NCI-H2227 treated with DMSO at 0.1 percent for 48 hours (cell line): Measurements from ENCODE around the gene PROX1.

Experiments
- DNase-seq: peaks from one replicate; lab custom pipeline; 2025; lab: John Stamatoyannopoulos, UW

Gene PROX1

GRCh38 chr1:214022810-214023425 lies 35.1 kb downstream of the PROX1 start:
- no peak for DNase-seq

- no peak for DNase-seq
Observed at GRCh38 chr1:214026985-214027384, 39.2 kb downstream of the PROX1 start.

GRCh38 chr1:214027498-214027897 lies 39.7 kb downstream of the PROX1 start:
- no peak for DNase-seq

GRCh38 chr1:214028095-214028494 lies 40.3 kb downstream of the PROX1 start:
- no peak for DNase-seq

- DNase-seq: no peak
Observed at GRCh38 chr1:214028649-214029406, 41.1 kb downstream of the PROX1 start.

GRCh38 chr1:214029796-214030195 lies 42.0 kb downstream of the PROX1 start:
- DNase-seq: no peak

GRCh38 chr1:214031267-214031650 lies 43.5 kb downstream of the PROX1 start:
- no peak for DNase-seq

- DNase-seq: no peak
Observed at GRCh38 chr1:214037468-214037867, 49.7 kb downstream of the PROX1 start.

GRCh38 chr1:214039394-214040018 lies 51.7 kb downstream of the PROX1 start:
- DNase-seq: no peak

- no peak for DNase-seq
Observed at GRCh38 chr1:214043167-214043566, 55.4 kb downstream of the PROX1 start.

- no peak for DNase-seq
Observed at GRCh38 chr1:214044438-214045214, 56.9 kb downstream of the PROX1 start.

- no peak for DNase-seq
Observed at GRCh38 chr1:214050513-214051401, 63.0 kb downstream of the PROX1 start.

- DNase-seq: no peak
Observed at GRCh38 chr1:214051786-214052185, 64.0 kb downstream of the PROX1 start.

- no peak for DNase-seq
Observed at GRCh38 chr1:214058076-214058475, 70.3 kb downstream of the PROX1 start.

- DNase-seq: no peak
Observed at GRCh38 chr1:214066190-214066589, 78.4 kb downstream of the PROX1 start.

GRCh38 chr1:214066936-214067335 lies 79.2 kb downstream of the PROX1 start:
- no peak for DNase-seq

GRCh38 chr1:214067397-214067796 lies 79.6 kb downstream of the PROX1 start:
- DNase-seq: no peak

GRCh38 chr1:214067853-214068703 lies 80.3 kb downstream of the PROX1 start:
- no peak for DNase-seq

GRCh38 chr1:214068979-214069378 lies 81.2 kb downstream of the PROX1 start:
- no peak for DNase-seq

- no peak for DNase-seq
Observed at GRCh38 chr1:214071469-214071868, 83.7 kb downstream of the PROX1 start.
